MCF 10A (cell line): ENCODE measurements around the gene TFPT. TPM values are rescaled to one million over a fixed set of nuclear protein-coding genes. Genes with fewer than 3 reads are reported as not detected.

Source experiments
- BruUV-seq: library from RNA; stranded (reverse); fragments of 400-500 nt; replicated peaks from 2 replicates; lab custom pipeline; 2021; lab: Mats Ljungman, UMichigan
- CTCF ChIA-PET: fragments of 300-600 bp; sonication (Branson Sonifier 250); formaldehyde crosslinking; extraction: SDS; loops from one replicate; lab custom pipeline; 2021; ENCODE audit warnings: antibody characterized with exemption, inconsistent platforms; lab: Yijun Ruan, JAX
- POLR2A ChIA-PET: fragments of 300-600, 350-650 bp; sonication (Branson Sonifier 250); formaldehyde crosslinking; extraction: SDS; loops from one replicate; lab custom pipeline; 2020; ENCODE audit warnings: antibody characterized with exemption, inconsistent platforms; lab: Yijun Ruan, JAX
- DNase-seq: peaks from one replicate; pipeline ENCODE4 v3.0.0-alpha.2; 2018; ENCODE audit not compliant: unreplicated experiment
- H3K27ac Mint-ChIP-seq: one replicate; pipeline ENCODE4 v1.8.0; 2022; ENCODE audit warnings: mild to moderate bottlenecking, low read depth, mixed read lengths; ENCODE audit not compliant: unreplicated experiment
- H3K27me3 Mint-ChIP-seq: one replicate; pipeline ENCODE4 v1.8.0; 2022; ENCODE audit warnings: mixed read lengths; ENCODE audit not compliant: insufficient read depth, unreplicated experiment
- H3K36me3 Mint-ChIP-seq: one replicate; pipeline ENCODE4 v1.8.0; 2022; ENCODE audit warnings: mild to moderate bottlenecking, moderate library complexity, mixed read lengths; ENCODE audit not compliant: insufficient read depth, unreplicated experiment
- H3K4me1 Mint-ChIP-seq: one replicate; pipeline ENCODE4 v1.8.0; 2022; ENCODE audit warnings: mixed read lengths; ENCODE audit not compliant: insufficient read depth, unreplicated experiment
- H3K4me3 Mint-ChIP-seq: one replicate; pipeline ENCODE4 v1.8.0; 2022; ENCODE audit warnings: mild to moderate bottlenecking, moderate library complexity, mixed read lengths; ENCODE audit not compliant: unreplicated experiment
- H3K9me3 Mint-ChIP-seq: one replicate; pipeline ENCODE4 v1.8.0; 2022; ENCODE audit warnings: mixed read lengths; ENCODE audit not compliant: unreplicated experiment
- intact Hi-C: fragments of 100-400 bp; cut with micrococcal nuclease; formaldehyde crosslinking; loops from 2 replicates; pipeline ENCODE4 v1.14.1; 2022
- total RNA-seq: library from RNA; stranded (reverse); gene quantifications from 2 replicates; pipeline ENCODE4 v1.2.3, GENCODE V29; 2022
- TF ChIP-seq, protein P1 (sequence below): fragments of 200-600 bp; IDR thresholded peaks from one replicate; pipeline ENCODE4 v1.8.0; 2022; ENCODE audit warnings: antibody characterized with exemption, mild to moderate bottlenecking; ENCODE audit not compliant: unreplicated experiment

TFPT gene
- total RNA-seq, 1 experiment from 2014 or later: 22.8 TPM

DNA sequence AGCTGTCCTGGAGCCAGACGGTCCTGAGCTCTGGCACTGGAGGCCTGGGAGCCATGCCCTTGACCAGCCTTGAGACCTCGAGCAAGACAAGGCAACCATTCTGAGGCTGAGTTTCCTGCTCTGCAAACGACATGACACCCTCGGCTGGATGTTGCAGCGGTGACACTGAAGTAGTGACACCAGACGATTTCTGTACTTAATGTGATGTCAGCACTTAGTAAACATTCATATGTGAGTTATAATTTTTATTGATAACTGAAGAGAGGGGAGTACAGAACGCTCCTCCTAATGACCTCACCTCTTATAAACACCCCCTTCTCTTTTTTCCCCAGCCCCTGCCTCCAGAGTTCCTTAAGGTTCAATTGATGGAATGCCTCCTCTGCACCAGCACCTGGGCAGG, 7.0 kb downstream of the TFPT start:
- peaks cover 11% of the 10 kb centered on the region for H3K4me1 Mint-ChIP-seq
- no peak overlapping the region for H3K4me3 Mint-ChIP-seq
- BruUV-seq: no TSS peak
- H3K36me3 Mint-ChIP-seq: peaks cover 71% of the 10 kb centered on the region
- H3K27me3 Mint-ChIP-seq: no peaks in the 10 kb centered on the region
- no peaks in the 10 kb centered on the region for H3K9me3 Mint-ChIP-seq
- DNase-seq: no peak
- no peak overlapping the region for H3K27ac Mint-ChIP-seq
- ChIA-PET CTCF (interaction anchor here (0.9 kb wide), 1 partner anchor 81 kb away, joined by 3 read pairs; the partner anchor contains the start of gene MBOAT7), POLR2A (no interaction called here)
- TF ChIP-seq, protein P1, sequence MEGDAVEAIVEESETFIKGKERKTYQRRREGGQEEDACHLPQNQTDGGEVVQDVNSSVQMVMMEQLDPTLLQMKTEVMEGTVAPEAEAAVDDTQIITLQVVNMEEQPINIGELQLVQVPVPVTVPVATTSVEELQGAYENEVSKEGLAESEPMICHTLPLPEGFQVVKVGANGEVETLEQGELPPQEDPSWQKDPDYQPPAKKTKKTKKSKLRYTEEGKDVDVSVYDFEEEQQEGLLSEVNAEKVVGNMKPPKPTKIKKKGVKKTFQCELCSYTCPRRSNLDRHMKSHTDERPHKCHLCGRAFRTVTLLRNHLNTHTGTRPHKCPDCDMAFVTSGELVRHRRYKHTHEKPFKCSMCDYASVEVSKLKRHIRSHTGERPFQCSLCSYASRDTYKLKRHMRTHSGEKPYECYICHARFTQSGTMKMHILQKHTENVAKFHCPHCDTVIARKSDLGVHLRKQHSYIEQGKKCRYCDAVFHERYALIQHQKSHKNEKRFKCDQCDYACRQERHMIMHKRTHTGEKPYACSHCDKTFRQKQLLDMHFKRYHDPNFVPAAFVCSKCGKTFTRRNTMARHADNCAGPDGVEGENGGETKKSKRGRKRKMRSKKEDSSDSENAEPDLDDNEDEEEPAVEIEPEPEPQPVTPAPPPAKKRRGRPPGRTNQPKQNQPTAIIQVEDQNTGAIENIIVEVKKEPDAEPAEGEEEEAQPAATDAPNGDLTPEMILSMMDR: no peak
- intact Hi-C loops: loop anchor here (10.0 kb wide), 1 partner anchor 244 kb away; the partner anchor contains the start of gene MYADM

DNA sequence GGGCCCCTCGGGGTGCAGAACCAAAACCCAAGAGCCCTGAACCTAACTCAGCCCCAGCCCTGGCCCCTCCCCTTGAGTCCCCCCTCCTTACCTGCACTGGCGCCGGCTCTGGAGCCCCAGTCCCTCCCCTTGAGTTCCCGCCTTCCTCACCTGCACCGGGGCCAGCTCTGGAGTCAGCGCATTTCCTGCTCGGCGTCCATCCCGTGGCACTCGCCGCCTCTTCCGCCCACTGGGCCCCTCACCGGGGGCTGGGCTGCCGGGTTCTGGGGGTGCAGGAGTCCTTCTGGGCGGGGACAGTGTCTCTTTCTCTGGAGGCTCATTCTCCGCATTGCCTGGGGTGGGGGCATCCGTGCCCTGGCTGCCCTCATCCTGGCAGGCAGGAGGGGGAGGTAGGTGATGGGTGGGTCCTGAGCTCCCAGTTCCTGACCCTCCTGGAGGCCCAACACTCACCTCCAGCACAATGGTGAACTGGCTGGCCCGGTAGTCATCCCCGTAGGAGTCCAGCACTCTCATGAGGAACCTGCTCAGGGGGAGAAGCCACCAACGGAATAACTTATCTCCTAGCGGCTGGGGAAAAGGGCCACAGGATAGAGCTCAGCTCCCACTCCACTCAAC, 7.5 kb downstream of the TFPT start:
- no peak for DNase-seq
- no peaks in the 10 kb centered on the region for H3K27me3 Mint-ChIP-seq
- peaks cover 11% of the 10 kb centered on the region for H3K4me1 Mint-ChIP-seq
- no peak overlapping the region for H3K27ac Mint-ChIP-seq
- no peaks in the 10 kb centered on the region for H3K9me3 Mint-ChIP-seq
- ChIA-PET POLR2A (no interaction called here), CTCF (interaction anchor here (0.5 to 0.9 kb wide), 3 partner anchors 17 to 1525 kb away, joined by 3 to 5 read pairs (median 5); partner anchors contain the start of gene MBOAT7)
- peaks cover 71% of the 10 kb centered on the region for H3K36me3 Mint-ChIP-seq
- BruUV-seq: no TSS peak
- TF ChIP-seq, protein P1: no peak
- intact Hi-C loops: loop anchor here (10.0 kb wide), 1 partner anchor 243 kb away; the partner anchor contains the start of gene MYADM
- no peak overlapping the region for H3K4me3 Mint-ChIP-seq

DNA sequence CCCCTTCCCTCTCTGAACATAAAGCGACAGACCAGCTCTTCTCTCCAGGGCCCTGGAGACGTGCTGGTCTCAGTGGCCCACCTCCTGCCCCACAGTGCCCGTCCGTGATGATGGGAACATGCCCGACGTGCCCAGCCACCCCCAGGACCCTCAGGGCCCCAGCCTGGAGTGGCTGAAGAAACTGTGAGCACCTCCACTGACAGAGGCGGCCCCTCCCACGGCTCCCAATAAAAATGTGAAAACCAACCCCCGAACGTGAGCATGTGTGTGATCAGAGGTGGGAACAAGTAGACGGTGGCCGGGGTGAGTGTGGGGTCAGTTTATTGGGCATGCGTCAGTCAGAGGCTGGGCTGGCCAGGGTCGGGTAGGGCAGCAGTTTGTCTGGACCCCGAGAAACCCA, 8.7 kb downstream of the TFPT start:
- intact Hi-C loops: loop anchor here (10.0 kb wide), 1 partner anchor 242 kb away; the partner anchor contains the start of gene MYADM
- Mint-ChIP-seq H3K4me1 (peaks cover 11% of the 10 kb centered on the region), H3K4me3 (no peak overlapping the region), H3K9me3 (no peaks in the 10 kb centered on the region), H3K27me3 (no peaks in the 10 kb centered on the region), H3K36me3 (peaks cover 61% of the 10 kb centered on the region), H3K27ac (no peak overlapping the region)
- no peak for DNase-seq
- ChIA-PET CTCF (interaction anchor here (0.6 to 0.7 kb wide), 2 partner anchors 80 to 255 kb away, joined by 3 read pairs; no protein-coding TSS in a partner anchor), POLR2A (interaction anchor here (2.1 to 2.5 kb wide), 2 partner anchors 9 to 30 kb away, joined by 4 to 11 read pairs; partner anchors contain the start of genes PRPF31 and TFPT)
- TF ChIP-seq, protein P1: no peak
- no TSS peak for BruUV-seq

DNA sequence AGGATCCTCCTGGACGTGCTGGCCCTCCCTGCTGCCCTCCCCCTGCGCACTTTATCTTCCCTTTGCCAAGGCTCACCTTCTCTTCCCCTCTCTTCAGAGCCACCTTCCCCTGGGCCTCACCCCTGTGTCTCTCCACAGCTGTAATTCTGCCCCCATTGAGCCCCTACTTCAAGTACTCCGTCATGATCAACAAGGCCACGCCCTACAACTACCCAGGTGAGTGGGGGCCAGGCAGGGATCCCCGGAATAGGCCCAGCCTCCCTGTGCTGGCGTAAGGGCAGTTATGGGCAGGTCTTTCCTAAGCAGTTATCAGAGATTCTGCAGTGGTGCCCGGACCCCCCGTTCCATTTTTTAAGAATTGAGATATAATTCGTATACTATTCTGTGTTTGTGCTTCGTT, 9.7 kb downstream of the TFPT start:
- H3K27me3 Mint-ChIP-seq: no peaks in the 10 kb centered on the region
- peaks cover 54% of the 10 kb centered on the region for H3K36me3 Mint-ChIP-seq
- BruUV-seq: no TSS peak
- TF ChIP-seq, protein P1: no peak
- DNase-seq: no peak
- ChIA-PET CTCF (no interaction called here), POLR2A (interaction anchor here (2.1 to 2.5 kb wide), 2 partner anchors 10 to 31 kb away, joined by 4 to 11 read pairs; partner anchors contain the start of genes PRPF31 and TFPT)
- intact Hi-C loops: loop anchor here (10.0 kb wide), 1 partner anchor 241 kb away; the partner anchor contains the start of gene MYADM
- H3K4me3 Mint-ChIP-seq: peak overlapping the region; percentile 16
- H3K27ac Mint-ChIP-seq: peak overlapping the region; percentile 37
- peaks cover 11% of the 10 kb centered on the region for H3K4me1 Mint-ChIP-seq
- no peaks in the 10 kb centered on the region for H3K9me3 Mint-ChIP-seq
